SH-SY5Y (cell line): ENCODE measurements around the gene ACVR2B.

ENCODE experiments used
- GATA2 ChIP-seq: IDR thresholded peaks from 2 replicates; pipeline ENCODE4 v1.6.1; 2011; ENCODE audit warnings: mild to moderate bottlenecking, low read depth, low read length
- GATA3 ChIP-seq: IDR thresholded peaks from 2 replicates; pipeline ENCODE4 v1.6.1; 2011; ENCODE audit warnings: low read depth, mild to moderate bottlenecking, low read length, moderate library complexity

DNA sequence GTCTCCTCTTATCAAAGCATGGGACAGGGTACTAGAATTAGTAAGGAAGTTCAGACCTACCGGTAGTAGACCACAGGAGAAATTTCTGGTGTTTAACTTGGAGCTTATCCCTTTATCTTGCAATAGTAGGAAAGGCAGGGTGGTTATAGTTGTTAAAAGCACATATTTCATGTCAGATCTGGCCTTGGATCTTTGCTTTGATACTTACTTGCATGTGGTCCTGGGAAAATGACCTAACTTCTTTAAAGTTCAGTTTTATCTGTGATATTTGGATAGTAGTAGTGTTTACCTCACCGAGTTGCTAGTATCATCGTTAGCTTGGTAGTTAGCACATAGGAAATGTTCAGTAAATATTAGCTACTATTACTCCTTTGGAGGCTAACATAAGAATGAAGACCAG, 57.9 kb downstream of the ACVR2B start:
- TF ChIP-seq GATA2 (no peak), GATA3 (no peak)
